DOHH2 (cell line): Measurements from ENCODE around the gene ESPN.

Experiments
- CTCF ChIP-seq: fragments of 200-600 bp; sonication (generic); IDR thresholded peaks from one replicate; pipeline ENCODE4 v1.5.1; 2014; ENCODE audit warnings: antibody characterized with exemption, mild to moderate bottlenecking, low read depth, low read length; ENCODE audit not compliant: poor library complexity, severe bottlenecking
- EZH2phosphoT487 ChIP-seq: fragments of 200-600 bp; sonication (generic); IDR thresholded peaks from 2 replicates; pipeline ENCODE4 v1.6.1; 2017; ENCODE audit warnings: borderline replicate concordance, mild to moderate bottlenecking, antibody characterized with exemption, low read length, moderate library complexity, mixed read lengths

GRCh38 chr1:6448749-6449631 lies 24.4 kb downstream of the ESPN start:
- TF ChIP-seq CTCF: no peak
- TF ChIP-seq EZH2phosphoT487: no peak
